Spleen (tissue), 7 donors: ENCODE measurements around the gene TOP1.

Experiments
- CTCF ChIP-seq, 11 experiments: fragments of 200-600 bp in 7 of 11; fragments of 450-650 bp in 4 of 11; sonication (generic) in 4 of 11; IDR thresholded peaks in 8 of 11; conservative IDR thresholded peaks in 3 of 11; 1 replicate in 7 of 11; 2 replicates in 4 of 11; pipeline versions ENCODE4 v1.4.0 to v1.8.0; 2016 to 2021; ENCODE audit warnings: antibody characterized with exemption in 11 of 11, inconsistent platforms in 4 of 11, mild to moderate bottlenecking in 1 of 11
- POLR2AphosphoS5 ChIP-seq, 3 donors: sonication (generic); formaldehyde crosslinking; IDR thresholded peaks; one replicate each; pipeline ENCODE4 v1.5.1; 2017; ENCODE audit warnings: antibody characterized with exemption in 3 of 3
- donor health status: DM: no; HTN: no; CAD: no; lungs with moderate emphysema.
- donor health status: DM: no; HTN: no; CAD: no.
- donor health status: DM: no; HTN: no; CAD: no.

DNA sequence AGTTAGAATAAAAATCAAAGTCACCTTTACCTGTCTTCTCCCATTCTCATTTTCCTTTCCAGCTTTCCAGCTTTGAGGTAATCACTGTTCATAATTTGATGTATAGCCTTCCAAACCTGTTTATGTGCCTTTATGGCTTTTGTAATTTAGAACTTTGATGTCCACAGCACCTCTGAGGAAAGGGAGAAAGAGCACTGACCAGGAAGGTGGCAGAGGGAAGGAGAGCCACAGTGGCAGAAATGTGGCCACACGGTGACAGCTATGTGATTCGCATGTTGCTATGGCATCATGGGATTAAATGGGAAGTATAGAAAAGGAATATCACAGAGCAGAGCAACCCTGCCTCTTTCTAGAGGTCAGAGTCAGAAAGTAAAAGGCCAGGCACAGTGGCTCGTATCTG, 57.0 kb downstream of the TOP1 start:
- TF ChIP-seq POLR2AphosphoS5 (IDR thresholded peaks at IDR 0.05) (no peak), CTCF (IDR thresholded peaks at IDR 0.05 in 8 of 11, conservative IDR thresholded peaks at IDR 0.05 in 3 of 11) (no peak)
